ENCODE data around the gene PSMA8.
"Not testable (repeated sequence)": the region's sequence is repeated elsewhere in the genome, so short reads cannot be mapped to it uniquely, and the experiment has no call there.

PSMA8 gene

DNA sequence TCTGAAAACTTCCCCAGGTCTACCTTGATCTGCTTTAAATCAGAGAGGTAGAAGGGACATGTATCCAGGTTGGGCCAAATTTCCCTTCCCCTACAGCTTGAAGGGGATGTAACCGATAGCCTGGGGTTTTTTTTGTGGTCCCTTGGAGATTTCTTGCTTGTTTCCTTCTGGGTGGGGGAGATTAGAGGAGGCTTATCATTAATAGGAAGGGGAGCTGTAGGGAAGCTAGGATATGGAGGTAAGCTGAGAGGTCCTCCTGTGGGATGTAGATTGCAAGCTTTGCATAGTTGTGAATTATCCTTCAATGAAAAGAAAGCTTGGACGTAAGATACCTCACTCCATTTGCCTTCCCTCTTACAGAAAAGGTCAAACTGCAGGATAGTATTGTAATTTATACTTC, 103.7 kb downstream of the PSMA8 start:
- DNase-seq (ENCODE audit: low read depth): not testable (repeated sequence)

DNA sequence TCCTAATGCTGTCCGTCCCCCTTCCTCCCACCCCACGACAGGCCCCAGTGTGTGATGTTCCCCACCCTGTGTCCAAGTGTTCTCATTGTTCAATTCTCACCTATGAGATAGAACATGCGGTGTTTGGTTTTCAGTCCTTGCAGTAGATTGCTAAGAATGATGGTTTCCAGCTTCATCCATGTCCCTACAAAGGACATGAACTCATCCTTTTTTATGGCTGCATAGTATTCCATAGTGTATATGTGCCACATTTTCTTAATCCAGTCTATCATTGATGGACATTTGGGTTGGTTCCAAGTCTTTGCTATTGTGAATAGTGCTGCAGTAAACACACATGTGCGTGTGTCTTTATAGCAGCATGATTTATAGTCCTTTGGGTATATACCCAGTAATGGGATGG, 105.0 kb downstream of the PSMA8 start:
- not testable (repeated sequence) for DNase-seq (ENCODE audit: low read depth)

DNA sequence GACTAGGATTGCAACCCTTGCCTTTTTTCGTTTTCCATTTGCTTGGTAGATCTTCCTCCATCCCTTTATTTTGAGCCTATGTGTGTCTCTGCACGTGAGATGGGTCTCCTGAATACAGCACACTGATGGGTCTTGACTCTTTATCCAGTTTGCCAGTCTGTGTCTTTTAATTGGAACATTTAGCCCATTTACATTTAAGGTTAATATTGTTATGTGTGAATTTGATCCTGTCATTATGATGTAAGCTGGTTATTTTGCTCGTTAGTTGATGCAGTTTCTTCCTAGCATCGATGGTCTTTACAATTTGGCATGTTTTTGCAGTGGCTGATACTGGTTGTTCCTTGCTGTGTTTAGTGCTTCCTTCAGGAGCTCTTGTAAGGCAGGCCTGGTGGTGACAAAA, 108.7 kb downstream of the PSMA8 start:
- not testable (repeated sequence) for DNase-seq (ENCODE audit: low read depth)
